NB4 (cell line): ENCODE results near the gene TRAF5.

Experiments
- CTCF ChIP-seq: IDR thresholded peaks from one replicate; pipeline ENCODE4 v1.5.1; 2012; ENCODE audit warnings: low read depth, low read length
- POLR2A ChIP-seq: IDR thresholded peaks from 2 replicates; pipeline ENCODE4 v1.6.1; 2011; ENCODE audit warnings: mild to moderate bottlenecking; ENCODE audit not compliant: insufficient read length; ENCODE audit errors: extremely low read depth

- no peak for TF ChIP-seq CTCF
- no peak for TF ChIP-seq POLR2A
These were observed 55.0 kb downstream of the TRAF5 start for GRCh38 chr1:211381481-211382181.
